Spinal cord (tissue), 10 donors: ENCODE measurements around the gene ZNF816. TPM values are rescaled to one million over a fixed set of nuclear protein-coding genes. Genes with fewer than 3 reads are reported as not detected.

Source experiments
- DNase-seq, 6 donors: peaks; one replicate each; pipeline versions ENCODE4 v3.0.0 to v3.0.0-alpha.2; 2013 to 2015; ENCODE audit warnings: low spot score in 6 of 6, low read depth in 4 of 6
- H3K27ac ChIP-seq: one replicate; pipeline ENCODE4 v1.5.1; 2013; ENCODE audit warnings: low read depth, low read length, control low read depth
- H3K27me3 ChIP-seq: one replicate; pipeline ENCODE4 v1.6.1; 2013; ENCODE audit warnings: low read length; ENCODE audit not compliant: control insufficient read depth, insufficient read depth
- H3K36me3 ChIP-seq: one replicate; pipeline ENCODE4 v1.6.1; 2013; ENCODE audit warnings: low read length; ENCODE audit not compliant: control insufficient read depth, insufficient read depth
- H3K4me1 ChIP-seq: one replicate; pipeline ENCODE4 v1.6.1; 2013; ENCODE audit warnings: low read length; ENCODE audit not compliant: control insufficient read depth, insufficient read depth
- H3K4me3 ChIP-seq: one replicate; pipeline ENCODE4 v1.5.1; 2013; ENCODE audit warnings: low read depth, low read length, control low read depth
- H3K9me3 ChIP-seq: one replicate; pipeline ENCODE4 v1.6.1; 2013; ENCODE audit warnings: low read length; ENCODE audit not compliant: control insufficient read depth, insufficient read depth
- WGBS: methylation state at CpG from one replicate; pipeline ENCODE4 v1.1.5; 2013; ENCODE audit warnings: missing lambda C conversion rate; ENCODE audit not compliant: insufficient coverage; 5-methylcytosine and 5-hydroxymethylcytosine counted together
- polyA plus RNA-seq, 2 donors: library from polyadenylated mRNA; unstranded; fragments of 120-200 nt; gene quantifications; one replicate each; pipeline ENCODE4 v1.2.1, GENCODE V29; 2013; ENCODE audit not compliant: insufficient read length in 2 of 2
- total RNA-seq, 2 donors: library from RNA; depleted of rRNA in 1 of 2; stranded (reverse); fragments of 120-200 nt in 1 of 2; fragments of >200 nt in 1 of 2; gene quantifications; one replicate each; pipeline versions ENCODE4 v1.2.3 to v1.2.4, GENCODE V29; 2013 to 2014
- donor health status: healthy.

The ZNF816 gene
- total and polyA plus RNA-seq, 4 donors: 5.1 to 13.6 (median 9.5) TPM

GRCh38 chr19:52967772-52968171 lies 5.1 kb upstream of the ZNF816 start:
- no peak overlapping the region for H3K27ac ChIP-seq
- no peak for DNase-seq
- H3K36me3 ChIP-seq: no peaks in the 10 kb centered on the region
- peaks cover 1% of the 10 kb centered on the region for H3K9me3 ChIP-seq
- no peaks in the 10 kb centered on the region for H3K27me3 ChIP-seq
- peaks cover 6% of the 10 kb centered on the region for H3K4me1 ChIP-seq
- H3K4me3 ChIP-seq: no peak overlapping the region
- WGBS: no CpG with 5 or more reads among the region's 2 CpGs

DNA sequence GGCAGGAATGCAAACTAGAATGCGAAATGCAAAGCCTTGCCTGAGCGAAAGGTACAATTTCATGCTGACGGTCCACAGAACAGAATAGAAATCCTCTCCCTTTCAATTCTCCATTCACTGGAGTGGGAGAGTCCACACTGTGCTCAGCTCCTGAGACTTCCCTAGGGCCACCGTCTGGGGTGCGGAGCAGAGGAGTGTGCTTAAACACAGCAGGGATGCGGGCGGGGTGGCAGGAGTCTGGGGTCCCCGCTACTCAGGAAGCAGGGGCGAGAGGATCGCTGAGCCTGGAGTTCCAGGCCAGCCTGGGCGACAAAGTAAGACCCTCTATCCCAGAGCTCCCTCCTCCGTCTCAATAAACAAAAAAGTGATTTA lies 552 bp upstream of the ZNF816 start:
- WGBS: 0% methylated on average over 10 of the region's 12 CpGs
- no peaks in the 10 kb centered on the region for H3K36me3 ChIP-seq
- no peaks in the 10 kb centered on the region for H3K27me3 ChIP-seq
- peak overlapping the region; percentile 74 for H3K4me3 ChIP-seq
- peak in 2 of 6 donors; percentile 31 to 50 for DNase-seq
- H3K9me3 ChIP-seq: peaks cover 1% of the 10 kb centered on the region
- peaks cover 12% of the 10 kb centered on the region for H3K4me1 ChIP-seq
- H3K27ac ChIP-seq: peak overlapping the region; percentile 78

- Histone ChIP-seq H3K36me3 (no peaks in the 10 kb centered on the region), H3K4me1 (peaks cover 12% of the 10 kb centered on the region), H3K9me3 (no peaks in the 10 kb centered on the region), H3K4me3 (peak overlapping the region; percentile 74), H3K27ac (peak overlapping the region; percentile 81), H3K27me3 (no peaks in the 10 kb centered on the region)
- peak in 1 of 6 donors; percentile 3 for DNase-seq
- 24% methylated on average over 4 of the region's 5 CpGs for WGBS
These were observed 700 bp downstream of the ZNF816 start for GRCh38 chr19:52961981-52962380.

- Histone ChIP-seq H3K27ac (no peak overlapping the region), H3K4me1 (peaks cover 12% of the 10 kb centered on the region), H3K4me3 (no peak overlapping the region), H3K27me3 (no peaks in the 10 kb centered on the region), H3K9me3 (no peaks in the 10 kb centered on the region), H3K36me3 (no peaks in the 10 kb centered on the region)
- no peak for DNase-seq
- WGBS: 87% methylated on average over 9 of the region's 11 CpGs
These were observed 2.9 kb downstream of the ZNF816 start for GRCh38 chr19:52959613-52960295.

GRCh38 chr19:52957591-52957990 lies 5.1 kb downstream of the ZNF816 start:
- Histone ChIP-seq H3K27ac (no peak overlapping the region), H3K4me3 (no peak overlapping the region), H3K27me3 (no peaks in the 10 kb centered on the region), H3K4me1 (peaks cover 5% of the 10 kb centered on the region), H3K9me3 (no peaks in the 10 kb centered on the region), H3K36me3 (peaks cover 3% of the 10 kb centered on the region)
- no peak for DNase-seq
- WGBS: 90% methylated on average over 4 of the region's 8 CpGs

- H3K4me1 ChIP-seq: no peaks in the 10 kb centered on the region
- no peak overlapping the region for H3K4me3 ChIP-seq
- no peak for DNase-seq
- no peaks in the 10 kb centered on the region for H3K27me3 ChIP-seq
- no peak overlapping the region for H3K27ac ChIP-seq
- 97% methylated on average over 9 of the region's 10 CpGs for WGBS
- no peaks in the 10 kb centered on the region for H3K9me3 ChIP-seq
- peaks cover 3% of the 10 kb centered on the region for H3K36me3 ChIP-seq
These were observed 5.8 kb downstream of the ZNF816 start for GRCh38 chr19:52956917-52957316.

- Histone ChIP-seq H3K27ac (no peak overlapping the region), H3K9me3 (no peaks in the 10 kb centered on the region), H3K4me1 (peaks cover 9% of the 10 kb centered on the region), H3K27me3 (peaks cover 6% of the 10 kb centered on the region), H3K36me3 (peaks cover under 1% of the 10 kb centered on the region), H3K4me3 (no peak overlapping the region)
- no CpG with 5 or more reads among the region's 1 CpG for WGBS
- no peak for DNase-seq
These were observed 13.3 kb downstream of the ZNF816 start for GRCh38 chr19:52949422-52949821.

DNA sequence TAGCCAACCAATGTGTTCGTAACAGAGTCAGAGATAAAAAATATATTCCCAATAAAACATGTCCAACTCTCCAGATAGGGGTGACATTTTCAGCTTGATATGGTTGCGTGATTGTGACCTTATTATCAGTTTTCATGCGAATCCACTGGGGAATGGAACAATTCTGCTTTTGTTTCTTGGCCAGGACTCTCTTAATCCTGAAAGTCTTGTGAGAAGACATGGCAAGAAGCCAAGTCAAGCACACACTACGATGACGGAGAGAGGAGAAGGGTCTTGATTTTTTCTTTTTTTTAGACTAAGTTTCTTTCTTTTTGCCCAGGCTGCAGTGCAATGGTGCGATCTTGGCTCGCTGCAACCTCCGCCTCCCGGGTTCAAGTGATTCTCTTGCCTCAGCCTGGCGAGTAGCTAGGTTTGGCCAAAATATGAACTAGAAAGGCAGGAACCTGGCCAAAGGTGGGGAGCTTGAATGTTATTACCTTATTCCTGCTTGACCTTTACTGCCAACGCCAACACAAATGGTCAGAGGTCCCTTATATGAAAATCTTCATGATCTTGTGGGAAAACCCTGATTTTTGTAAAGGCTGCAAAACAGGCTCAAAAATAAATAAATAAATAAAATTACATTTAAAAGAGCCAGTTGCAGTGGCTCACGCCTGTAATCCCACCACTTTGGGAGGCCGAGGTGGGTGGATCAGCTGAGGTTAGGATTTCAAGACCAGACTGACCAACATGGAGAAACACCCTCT lies 14.5 kb downstream of the ZNF816 start:
- Histone ChIP-seq H3K36me3 (no peaks in the 10 kb centered on the region), H3K27ac (no peak overlapping the region), H3K9me3 (no peaks in the 10 kb centered on the region), H3K4me3 (no peak overlapping the region), H3K27me3 (peaks cover 6% of the 10 kb centered on the region), H3K4me1 (peaks cover 13% of the 10 kb centered on the region)
- DNase-seq: peak in 1 of 6 donors; percentile 7
- WGBS: 88% methylated on average over 4 of the region's 13 CpGs

GRCh38 chr19:52946322-52947310 lies 16.1 kb downstream of the ZNF816 start:
- Histone ChIP-seq H3K36me3 (no peaks in the 10 kb centered on the region), H3K4me3 (peak overlapping the region; percentile 9), H3K27me3 (peaks cover 6% of the 10 kb centered on the region), H3K9me3 (no peaks in the 10 kb centered on the region), H3K4me1 (peaks cover 25% of the 10 kb centered on the region), H3K27ac (no peak overlapping the region)
- 16% methylated on average over 29 of the region's 39 CpGs for WGBS
- peak in 2 of 6 donors; percentile 50 to 62 for DNase-seq
